Measurements from ENCODE around the gene DMC1. TPM values are rescaled to one million over a fixed set of nuclear protein-coding genes. Genes with fewer than 3 reads are reported as not detected.
A peak's percentile ranks its signal among the peaks of the same experiment; 100 is the strongest.

Gene DMC1
- total and polyA plus RNA-seq, 8 donors, result 1.6 to 5.8 (median 4.1) TPM

DNA sequence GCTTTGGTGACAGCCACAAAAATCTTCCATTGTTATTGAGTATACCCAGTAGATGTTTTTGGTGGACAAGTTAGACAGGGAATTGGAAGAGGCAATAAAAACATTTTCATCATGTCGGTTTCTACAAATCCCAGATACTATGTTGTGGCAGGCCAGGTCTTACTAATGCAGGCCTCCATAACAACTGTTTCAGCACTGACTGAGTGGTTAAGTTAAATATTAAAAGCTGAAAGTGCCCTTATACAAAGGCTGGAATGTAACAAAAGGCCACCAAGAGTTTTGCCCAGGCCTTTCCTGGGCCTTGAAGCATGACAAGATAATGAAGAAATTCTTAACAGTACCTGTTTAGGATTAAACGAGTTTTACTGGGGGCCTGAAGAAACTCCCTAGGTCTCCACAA lies 29.3 kb downstream of the DMC1 start:
- no peaks in the 10 kb centered on the region for H3K36me3 ChIP-seq
- ATAC-seq (peak; percentile 24), DNase-seq (peak in 1 of 4 donors; percentile 10)
- H3K4me1 ChIP-seq, result no peaks in the 10 kb centered on the region
- peaks cover 0 to 4% of the 10 kb centered on the region in 2 donors for H3K27me3 ChIP-seq
- no peak overlapping the region for H3K4me3 ChIP-seq
- no peak for TF ChIP-seq CTCF (IDR thresholded peaks at IDR 0.05)
- intact Hi-C loops (cut with DNase I), result no loop called here
- no peak overlapping the region for H3K27ac ChIP-seq
- H3K9me3 ChIP-seq, result peaks cover 0 to 13% of the 10 kb centered on the region in 2 donors

GRCh38 chr22:38531251-38531938 lies 38.6 kb downstream of the DMC1 start:
- H3K4me3 ChIP-seq, result no peak overlapping the region
- no peak for DNase-seq
- no peaks in the 10 kb centered on the region for H3K36me3 ChIP-seq
- ATAC-seq, result no peak
- H3K9me3 ChIP-seq, result no peaks in the 10 kb centered on the region
- peaks cover 0 to 7% of the 10 kb centered on the region in 2 donors for H3K27me3 ChIP-seq
- no peak overlapping the region for H3K27ac ChIP-seq
- no peak for TF ChIP-seq CTCF (IDR thresholded peaks at IDR 0.05)
- intact Hi-C loops (cut with DNase I), result no loop called here
- no peaks in the 10 kb centered on the region for H3K4me1 ChIP-seq

DNA sequence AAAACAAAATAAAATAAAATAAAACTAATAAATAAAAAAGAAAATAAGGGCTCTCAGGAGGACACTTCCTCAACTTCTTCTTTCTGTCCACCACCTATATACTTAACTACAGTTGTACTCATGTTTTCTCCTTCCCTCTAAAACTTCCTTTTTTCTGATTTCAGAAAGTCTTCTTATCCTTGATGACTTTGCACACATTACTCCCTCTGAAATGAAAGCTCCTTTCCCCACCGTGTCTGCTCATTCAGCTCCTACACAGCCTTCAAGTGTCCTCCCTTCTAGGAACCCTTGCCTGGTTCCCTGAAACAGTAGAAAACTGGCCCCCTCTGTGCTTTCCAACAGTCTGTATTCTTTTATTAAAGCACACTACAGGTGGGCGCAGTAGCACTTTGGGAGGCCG lies 45.6 kb downstream of the DMC1 start:
- DNase-seq (no peak), ATAC-seq (no peak)
- H3K4me3 ChIP-seq, result no peak overlapping the region
- no peaks in the 10 kb centered on the region for H3K9me3 ChIP-seq
- H3K27me3 ChIP-seq, result no peaks in the 10 kb centered on the region
- no peaks in the 10 kb centered on the region for H3K4me1 ChIP-seq
- no peak for TF ChIP-seq CTCF (IDR thresholded peaks at IDR 0.05)
- intact Hi-C loops (cut with DNase I), result no loop called here
- H3K36me3 ChIP-seq, result no peaks in the 10 kb centered on the region
- H3K27ac ChIP-seq, result no peak overlapping the region

- no peaks in the 10 kb centered on the region for H3K9me3 ChIP-seq
- no peaks in the 10 kb centered on the region for H3K27me3 ChIP-seq
- H3K4me3 ChIP-seq, result no peak overlapping the region
- TF ChIP-seq CTCF (IDR thresholded peaks at IDR 0.05), result no peak
- no peak for ATAC-seq
- no peak for DNase-seq
- intact Hi-C loops (cut with DNase I), result no loop called here
- no peaks in the 10 kb centered on the region for H3K36me3 ChIP-seq
- H3K27ac ChIP-seq, result no peak overlapping the region
- H3K4me1 ChIP-seq, result no peaks in the 10 kb centered on the region
These were observed 46.5 kb downstream of the DMC1 start for GRCh38 chr22:38523479-38523878.

DNA sequence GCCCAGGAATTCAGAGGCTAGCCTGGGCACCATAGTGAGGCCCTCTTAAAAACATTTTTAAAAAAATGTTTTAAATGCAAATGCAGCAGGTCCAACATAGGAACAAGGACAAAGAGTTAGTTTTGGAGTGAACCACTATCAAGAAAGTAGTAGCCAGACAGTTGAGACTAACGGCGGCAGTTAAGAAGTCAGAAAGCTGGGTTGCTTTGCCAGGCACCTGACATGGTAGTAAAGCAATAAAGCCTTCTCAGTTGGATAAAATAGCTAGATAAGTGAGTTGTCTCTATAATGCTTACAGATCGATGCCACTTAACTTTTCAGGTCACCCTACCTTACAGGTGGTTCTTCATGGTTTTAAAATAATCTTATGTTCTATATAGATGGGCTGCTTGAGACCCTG lies 47.0 kb downstream of the DMC1 start:
- DNase-seq (no peak), ATAC-seq (no peak)
- H3K9me3 ChIP-seq, result no peaks in the 10 kb centered on the region
- H3K36me3 ChIP-seq, result no peaks in the 10 kb centered on the region
- H3K4me1 ChIP-seq, result no peaks in the 10 kb centered on the region
- intact Hi-C loops (cut with DNase I), result no loop called here
- no peaks in the 10 kb centered on the region for H3K27me3 ChIP-seq
- no peak overlapping the region for H3K4me3 ChIP-seq
- TF ChIP-seq CTCF (IDR thresholded peaks at IDR 0.05), result no peak
- H3K27ac ChIP-seq, result no peak overlapping the region
